ENCODE results near the gene PMP22.

The PMP22 gene

DNA sequence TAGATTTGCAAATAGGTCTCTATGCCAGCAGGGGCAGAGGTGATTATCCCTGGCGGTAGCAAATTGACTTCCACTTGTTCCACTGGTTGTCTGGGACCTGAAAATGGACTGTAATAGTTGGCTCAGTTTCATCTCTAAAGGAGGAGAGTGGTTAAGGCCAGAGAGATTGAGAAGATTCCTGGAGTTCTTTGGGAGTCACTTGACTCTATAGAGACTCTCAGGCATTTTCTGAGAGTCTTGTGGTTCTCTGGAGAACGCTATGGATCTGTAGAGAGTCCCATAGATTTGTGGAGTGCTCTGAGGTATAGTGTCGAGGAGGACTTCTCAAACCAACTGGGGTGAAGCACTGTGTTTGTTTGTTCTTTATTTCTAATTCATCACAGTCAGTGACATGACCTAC lies 8.9 kb upstream of the PMP22 start:
- no peak for DNase-seq (ENCODE audit: low read depth)

DNA sequence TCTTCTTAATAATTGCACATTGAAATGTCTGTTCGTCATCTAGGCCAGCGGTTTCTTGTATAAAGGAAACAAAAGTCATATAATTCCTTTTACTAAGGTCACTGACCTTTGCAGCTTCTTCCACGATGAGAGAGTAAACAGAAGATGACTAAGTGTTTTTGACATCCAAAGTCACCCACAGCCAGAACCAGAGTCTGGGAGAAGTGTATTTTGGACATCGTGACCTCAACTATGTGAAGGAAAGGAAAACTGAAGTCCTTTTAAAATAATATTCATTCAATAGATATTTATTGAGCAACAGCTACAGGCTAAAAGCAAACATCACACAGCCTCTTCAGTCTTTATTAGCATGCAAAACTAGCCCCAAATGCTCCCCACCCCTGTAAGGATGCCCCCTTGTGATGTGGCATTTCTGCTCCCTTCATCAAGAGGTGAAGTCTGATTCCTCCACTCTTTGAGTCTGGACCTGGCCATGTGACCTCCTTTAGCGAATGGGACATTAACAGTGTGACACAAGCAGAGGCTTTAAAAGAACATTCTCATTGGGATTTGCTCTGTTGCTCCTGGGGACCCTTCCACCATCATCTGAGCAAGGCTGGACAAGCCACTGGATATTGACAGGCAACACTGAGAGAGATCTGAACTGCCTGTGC lies 8.1 kb upstream of the PMP22 start:
- DNase-seq (ENCODE audit: low read depth): no peak

DNA sequence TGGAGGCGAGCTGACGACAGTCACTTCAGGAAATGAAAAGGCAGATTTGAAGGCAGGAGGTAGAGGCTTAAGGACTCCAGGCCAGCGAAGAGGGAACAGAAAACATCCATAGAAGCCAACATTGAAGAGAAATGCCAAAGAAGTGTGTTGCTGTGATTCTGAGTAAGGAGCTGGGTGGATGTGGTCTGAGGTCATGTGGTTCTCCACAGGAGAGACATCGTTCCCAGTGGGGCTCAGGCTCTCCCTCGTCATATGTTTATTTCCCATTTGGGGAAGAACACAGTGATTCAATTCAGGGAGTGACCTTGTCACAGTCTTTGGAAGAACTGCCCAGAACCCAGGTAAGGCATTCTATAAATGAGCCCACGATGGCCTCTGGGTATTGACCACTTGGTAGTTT lies 6.6 kb upstream of the PMP22 start:
- no peak for DNase-seq (ENCODE audit: low read depth)

DNA sequence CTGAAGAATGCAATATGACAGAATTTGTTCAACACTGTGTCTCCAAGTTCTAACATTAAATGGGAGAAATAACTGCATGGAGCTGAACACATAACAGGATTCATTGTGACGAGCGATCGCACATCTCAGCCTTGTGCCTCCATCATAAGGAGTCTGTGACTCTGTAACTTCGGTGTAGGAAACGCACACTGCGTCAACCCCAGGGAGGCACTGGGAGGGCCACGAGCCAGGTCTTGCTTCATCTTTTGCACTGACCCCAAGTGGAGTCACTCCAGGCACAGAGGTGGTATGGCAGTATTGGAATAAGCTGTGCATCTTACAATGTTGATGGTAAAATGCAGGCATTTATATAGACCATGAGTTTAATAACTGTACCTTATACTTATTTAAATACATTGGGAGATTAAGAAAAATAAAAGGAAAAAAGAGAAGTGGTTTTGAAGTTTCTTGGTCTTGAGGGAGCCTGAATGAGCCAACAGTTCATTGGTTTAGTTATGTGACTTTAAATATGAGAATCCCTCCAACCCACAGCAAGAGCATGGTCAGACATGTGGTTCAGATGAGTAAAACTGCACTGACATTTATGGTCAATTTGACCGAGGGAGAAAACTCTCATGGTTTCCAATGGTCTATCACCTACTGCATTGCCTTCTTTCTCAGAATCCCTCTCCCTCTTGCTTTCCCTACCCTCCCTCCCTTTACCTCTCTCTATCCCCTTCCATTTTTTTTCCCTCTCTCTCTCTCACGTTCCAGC lies 5.7 kb upstream of the PMP22 start:
- DNase-seq (ENCODE audit: low read depth): no peak

DNA sequence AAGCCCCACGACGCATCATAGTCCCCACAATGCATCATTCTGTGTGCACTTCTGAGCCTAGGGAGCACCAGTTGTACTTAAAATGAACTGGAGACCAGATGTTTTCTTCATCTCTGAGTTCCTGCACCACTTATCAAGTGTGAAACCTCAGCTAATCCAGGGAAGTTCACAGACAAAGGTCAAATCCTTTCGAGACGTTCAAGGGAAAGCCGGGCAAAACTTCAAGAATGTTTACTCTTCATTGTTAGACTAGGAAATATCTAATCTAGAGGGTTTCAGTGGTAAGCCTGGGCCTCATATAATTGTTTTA lies 4.6 kb upstream of the PMP22 start:
- DNase-seq (ENCODE audit: low read depth): no peak

DNA sequence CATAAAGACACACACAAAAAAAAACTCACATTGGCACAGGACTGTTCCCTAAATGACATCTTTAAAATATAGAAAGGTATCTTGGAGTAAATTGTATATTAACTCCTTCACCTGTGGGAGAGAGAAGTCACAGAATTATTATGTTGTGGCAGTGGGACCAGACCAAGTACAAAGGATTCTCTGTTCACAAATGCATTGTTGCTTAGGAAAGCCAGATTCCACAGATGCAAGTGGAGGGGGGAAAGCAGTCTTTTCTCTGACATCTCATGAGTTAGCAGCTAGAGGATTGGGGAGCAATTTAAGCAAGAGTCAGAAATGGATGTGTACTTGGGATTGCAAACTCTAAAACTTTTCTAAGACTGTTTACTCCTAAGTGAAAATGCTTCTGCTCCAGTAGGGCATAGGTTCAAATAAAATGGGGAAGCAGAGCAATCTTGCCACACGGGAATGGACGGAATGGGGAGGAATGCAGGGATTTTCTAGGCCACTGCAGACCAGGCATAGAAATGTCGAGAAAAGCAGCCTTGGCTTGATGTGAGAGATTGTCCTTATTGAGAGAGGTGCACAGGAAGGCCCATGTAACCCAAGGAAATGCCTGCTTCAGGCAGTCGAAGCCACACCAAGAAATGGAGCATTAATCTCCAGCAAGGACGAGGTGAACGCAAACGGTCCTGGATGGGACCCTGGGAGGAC lies 4.1 kb upstream of the PMP22 start:
- DNase-seq (ENCODE audit: low read depth): no peak

DNA sequence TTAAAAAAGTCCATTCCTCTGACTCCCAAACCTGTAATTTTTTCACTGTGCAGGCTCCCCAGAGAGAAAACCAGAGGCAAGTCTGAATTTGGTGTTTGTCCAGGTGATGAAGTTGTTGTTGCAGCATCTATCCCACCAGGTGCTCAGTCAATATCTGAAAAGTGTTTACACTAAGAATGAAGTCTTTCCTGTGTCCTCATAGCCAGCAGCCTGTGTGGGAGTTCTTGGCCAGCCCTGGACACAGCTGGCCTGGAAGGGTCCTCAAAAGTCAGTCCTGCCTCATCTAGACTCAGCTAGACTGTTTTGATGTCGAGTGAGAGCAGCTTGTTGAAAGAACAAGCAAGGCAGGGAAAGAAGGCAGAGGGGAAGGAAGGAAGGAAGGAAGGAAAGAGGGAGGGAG lies 3.3 kb upstream of the PMP22 start:
- DNase-seq (ENCODE audit: low read depth): no peak

DNA sequence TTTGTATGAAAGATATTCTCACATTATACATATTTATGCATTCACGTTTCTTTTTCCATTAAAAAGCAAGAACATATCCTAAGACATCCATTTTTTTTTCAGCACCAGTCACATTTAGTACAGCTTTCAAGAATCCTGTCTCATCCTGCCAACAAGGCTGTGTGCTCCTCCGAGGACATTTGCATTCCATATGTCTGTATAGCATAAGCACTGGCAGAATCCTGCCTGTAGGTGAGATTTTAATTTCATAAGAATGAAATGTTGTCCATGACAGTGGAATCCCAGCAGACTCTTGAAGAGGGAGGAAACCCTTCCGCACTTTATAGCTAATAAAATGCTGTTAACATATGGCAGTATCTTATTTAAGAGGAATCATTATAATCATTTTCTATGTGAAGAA lies 2.9 kb upstream of the PMP22 start:
- DNase-seq (ENCODE audit: low read depth): no peak

DNA sequence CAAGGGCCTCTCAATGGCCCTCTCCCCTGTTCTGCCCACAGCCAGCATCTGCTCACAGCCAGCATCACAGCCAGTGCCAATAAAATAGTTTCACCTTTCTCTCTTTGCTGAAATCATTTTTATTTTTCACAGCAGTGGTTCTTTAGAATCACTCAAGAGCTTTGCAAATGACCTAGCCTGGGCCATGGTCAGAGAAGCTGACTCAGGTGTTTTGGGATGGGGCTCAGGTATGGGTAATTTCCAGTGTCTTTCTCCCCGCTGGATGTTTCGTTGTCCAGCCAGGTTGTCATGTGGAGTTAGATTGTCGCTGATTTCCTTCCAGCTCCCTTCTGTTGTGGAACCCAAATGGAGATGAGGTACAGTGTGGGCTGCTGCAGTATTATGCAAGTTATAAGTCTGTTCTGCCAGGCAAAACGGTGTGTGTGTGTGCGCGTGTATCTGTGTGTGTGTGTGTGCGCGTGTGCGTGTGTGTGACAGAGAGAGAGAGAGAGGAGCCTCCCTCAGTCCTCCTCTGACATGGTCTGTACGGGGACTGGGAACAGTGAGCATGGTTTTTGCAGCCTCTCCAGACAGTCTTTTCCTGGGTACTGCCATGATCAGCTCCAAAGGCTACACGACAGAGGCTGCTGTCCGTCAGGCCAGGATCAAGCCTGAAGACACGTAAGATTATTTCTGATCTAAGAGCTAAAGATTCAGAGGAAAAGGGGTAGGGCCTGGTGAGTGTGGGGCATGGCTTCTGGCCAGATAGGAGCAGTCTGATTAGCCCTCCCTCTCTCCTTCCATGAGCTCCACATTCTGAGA lies 1.4 kb upstream of the PMP22 start:
- DNase-seq (ENCODE audit: low read depth): no peak

DNA sequence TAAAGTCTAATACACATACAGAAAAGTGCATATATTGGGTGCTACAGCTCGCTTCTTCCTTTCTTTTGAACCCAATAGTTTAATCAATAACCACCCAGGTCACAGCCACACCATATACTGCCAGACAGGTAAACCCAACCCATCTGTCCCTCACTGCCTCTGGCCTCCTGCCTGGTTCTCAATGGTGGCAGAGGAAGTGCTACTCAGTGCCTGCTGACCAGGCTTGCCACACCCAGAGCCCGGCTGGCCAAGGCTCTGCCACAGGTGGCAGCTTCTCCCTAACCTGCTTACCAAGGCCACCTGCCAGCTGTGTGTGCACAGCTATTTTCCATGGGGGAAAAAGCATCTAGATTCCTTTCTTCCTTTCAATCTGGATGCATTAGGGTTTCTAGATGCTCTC lies 584 bp downstream of the PMP22 start:
- no peak for DNase-seq (ENCODE audit: low read depth)

DNA sequence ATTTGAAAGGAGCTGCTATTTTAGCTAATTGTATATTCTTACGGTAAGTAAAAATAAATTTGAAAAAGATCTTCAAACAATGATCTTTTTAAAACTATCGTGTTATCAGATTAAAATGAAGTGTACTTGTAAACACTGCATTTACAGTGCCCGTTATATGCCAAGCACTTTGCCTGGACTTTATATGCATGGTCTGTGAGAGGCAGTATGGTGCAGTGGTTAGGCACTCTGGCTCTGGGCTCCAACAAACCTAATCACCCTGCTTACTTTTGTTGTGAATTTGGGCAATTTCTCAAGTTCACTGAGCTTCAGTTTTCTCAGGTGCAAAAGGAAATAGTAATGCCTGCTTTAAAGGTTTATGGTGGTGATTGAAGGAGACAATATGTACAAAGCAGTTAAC lies 1.4 kb downstream of the PMP22 start:
- DNase-seq (ENCODE audit: low read depth): no peak

DNA sequence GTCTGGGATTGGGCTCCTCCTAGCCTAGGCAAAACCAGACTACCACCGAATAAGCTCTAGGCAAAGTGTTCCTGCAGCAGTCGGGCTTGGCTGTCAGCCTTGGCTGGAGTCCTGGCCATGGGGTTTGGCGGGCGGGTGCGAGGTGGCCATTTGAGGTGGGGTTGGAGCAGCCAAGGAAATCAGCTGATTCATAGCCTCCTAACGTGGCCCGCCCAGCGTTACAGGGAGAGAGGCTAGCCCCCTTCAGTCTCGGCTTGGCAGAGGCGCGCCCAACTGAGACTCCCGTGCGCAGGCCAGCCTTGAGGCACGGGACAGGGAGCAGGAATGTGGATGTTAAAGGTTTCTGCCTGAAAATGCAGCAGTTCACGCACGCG lies 1.9 kb downstream of the PMP22 start:
- DNase-seq (ENCODE audit: low read depth): no peak

DNA sequence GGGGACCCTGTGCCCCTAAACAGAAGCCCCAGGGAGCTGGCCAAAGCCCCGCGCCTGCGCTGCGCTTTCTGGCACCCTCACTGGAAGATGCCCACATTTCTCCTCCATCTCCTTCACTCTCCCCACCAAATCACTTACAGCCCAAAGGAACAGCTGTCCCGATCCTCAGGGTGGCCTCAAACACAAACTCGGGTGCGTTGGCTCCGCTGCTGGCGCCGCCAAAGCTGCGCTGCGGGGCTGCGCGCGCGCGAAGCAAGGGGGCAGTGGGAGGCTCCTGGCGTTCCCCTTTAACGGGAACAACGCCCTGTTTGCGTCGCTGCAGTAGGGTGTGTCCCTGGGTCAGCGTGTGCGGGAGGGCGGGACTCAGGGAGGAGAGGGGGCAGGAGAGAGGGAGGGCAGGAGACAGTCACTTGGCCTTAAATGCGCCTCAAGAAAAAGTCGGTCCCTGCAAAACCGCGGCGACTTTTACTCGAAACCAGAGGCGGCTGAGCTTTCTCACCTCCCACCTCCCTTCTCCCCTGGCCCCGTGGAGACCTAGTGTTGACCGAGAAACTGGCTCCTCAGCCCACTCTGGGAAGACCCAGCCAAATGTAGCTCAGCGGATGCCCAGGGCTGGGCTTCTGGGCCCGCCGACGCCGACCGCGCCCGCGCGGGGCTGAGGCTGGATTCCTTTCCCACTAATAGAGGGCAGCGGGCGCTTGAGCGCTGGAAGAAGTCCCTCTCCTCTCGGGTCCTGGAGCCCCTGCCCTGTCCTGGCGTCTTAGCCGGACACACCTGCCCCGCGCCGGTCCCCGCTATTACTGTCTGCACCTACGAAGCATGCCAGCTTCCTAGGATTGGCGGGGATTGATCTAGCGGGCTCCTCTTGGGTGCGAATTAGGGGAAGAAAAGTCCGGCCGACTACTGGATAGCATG lies 2.6 kb downstream of the PMP22 start:
- DNase-seq (ENCODE audit: low read depth): no peak

DNA sequence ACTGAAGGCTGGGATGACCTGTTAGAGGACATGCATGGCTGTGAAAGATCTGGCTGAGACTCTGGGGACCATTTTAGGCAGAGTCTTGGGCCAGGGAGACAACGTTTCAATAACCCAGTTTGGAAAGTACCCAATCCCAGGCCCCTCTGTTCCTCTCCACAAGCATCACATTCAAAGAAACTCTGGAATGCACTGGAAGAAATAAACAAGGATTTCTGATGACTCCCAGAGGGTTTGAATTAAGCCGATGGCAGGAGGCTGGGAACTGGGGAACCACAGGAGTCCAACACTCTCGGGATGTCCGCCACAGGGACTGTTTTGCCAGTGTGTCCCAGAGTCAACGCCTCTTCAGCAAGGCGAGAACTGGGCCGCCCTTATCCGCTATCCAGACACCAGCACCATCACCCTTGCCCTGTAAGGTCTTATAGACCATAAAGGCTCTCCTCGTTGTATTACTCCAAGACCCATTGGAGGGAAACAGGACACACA lies 3.3 kb downstream of the PMP22 start:
- DNase-seq (ENCODE audit: low read depth): no peak

DNA sequence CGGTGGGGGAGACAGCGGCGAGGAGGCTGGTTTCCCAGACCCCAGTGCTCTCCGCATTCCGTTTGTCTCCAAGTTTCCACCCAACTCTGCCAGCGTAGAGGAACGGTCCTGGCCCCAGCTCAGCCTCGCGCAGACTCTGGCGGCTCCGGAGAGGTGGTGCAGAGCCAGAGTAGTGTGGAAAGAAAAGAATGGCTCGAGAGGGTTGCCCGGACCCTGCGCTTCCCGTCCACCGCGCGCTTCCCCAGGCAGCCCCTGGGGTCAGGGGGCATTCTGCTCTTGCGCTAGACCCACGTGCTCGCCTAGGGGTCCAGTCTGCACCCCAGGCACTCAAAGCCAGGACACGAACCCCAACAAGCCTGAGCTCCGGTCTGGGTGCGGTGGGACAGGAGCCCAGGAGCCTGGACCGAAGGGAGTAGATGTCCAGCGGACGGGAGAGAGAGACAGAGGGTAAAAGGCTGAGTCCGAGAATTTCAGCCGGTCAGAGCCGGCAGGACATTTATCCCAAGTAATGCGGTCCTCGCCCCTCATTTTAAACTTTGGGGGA lies 3.8 kb downstream of the PMP22 start:
- no peak for DNase-seq (ENCODE audit: low read depth)

DNA sequence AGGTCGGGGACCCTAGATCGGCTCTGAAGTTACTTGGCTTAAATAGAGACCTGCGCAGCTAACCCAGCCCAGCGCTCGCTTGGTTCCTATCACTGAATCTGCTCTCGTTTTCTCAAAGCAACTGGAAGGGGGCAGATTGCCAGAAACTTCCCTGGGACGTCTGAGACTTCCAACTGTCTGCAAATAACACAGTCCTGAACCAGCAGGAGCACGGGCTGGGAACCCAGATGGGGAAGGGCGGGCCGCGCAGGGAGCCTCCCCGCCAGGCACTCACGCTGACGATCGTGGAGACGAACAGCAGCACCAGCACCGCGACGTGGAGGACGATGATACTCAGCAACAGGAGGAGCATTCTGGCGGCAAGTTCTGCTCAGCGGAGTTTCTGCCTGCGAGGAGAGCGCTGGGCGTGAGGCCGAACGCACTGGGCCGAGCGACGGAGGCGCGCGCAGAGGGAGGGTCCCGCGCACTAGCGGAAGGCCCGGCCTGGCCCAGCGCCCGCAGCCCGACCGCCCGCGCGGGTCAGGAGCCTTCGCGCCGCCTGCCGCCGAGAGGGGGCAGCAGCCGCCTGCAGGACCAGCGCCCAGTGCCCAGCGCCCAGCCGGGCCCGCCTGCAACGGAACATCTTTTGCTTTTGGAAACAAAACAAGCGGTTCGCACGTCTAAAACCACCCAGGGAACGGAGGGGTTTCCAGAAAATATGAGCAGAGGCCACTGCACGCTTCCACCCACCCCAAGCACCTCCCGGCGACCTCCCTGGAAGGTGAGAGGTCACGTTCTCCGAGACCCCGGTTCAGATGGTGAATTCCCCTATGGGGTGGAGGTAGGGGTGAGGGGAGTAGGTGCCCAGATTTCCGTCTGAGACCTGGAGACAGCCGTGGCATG lies 4.5 kb downstream of the PMP22 start:
- DNase-seq (ENCODE audit: low read depth): no peak

DNA sequence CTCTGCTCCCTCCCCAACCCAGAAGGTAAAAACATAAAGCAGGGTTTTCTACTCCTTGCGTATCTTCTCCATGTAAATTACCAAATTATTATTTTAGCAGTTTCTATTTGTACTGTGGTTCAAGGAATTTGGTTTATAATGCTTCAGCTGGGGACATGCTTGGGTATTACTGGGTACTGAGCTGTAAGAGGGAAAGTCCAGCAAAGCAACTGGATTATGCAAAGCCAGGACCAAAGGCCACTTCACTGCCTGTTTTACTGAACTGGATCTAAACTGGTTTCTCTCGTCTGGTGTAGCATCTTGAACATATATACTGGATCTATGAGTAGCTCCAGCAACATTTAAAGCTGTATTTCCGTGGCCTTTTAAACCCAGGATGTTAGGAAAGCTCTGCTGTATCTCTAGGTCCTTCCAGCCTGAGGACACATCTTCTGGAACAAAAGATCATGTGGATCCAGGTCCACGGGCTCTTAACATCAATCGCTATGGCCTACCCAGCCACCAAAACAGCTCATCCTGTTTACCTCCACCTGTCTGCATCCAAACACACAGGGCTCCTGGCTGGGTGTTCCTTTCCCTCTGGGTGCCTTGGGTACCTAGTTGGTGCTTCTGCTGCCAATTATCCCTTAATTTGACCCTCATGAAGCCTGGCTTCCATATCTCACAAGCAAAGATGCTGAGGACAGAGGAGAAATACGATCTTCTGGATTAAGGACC lies 7.2 kb downstream of the PMP22 start:
- no peak for DNase-seq (ENCODE audit: low read depth)

DNA sequence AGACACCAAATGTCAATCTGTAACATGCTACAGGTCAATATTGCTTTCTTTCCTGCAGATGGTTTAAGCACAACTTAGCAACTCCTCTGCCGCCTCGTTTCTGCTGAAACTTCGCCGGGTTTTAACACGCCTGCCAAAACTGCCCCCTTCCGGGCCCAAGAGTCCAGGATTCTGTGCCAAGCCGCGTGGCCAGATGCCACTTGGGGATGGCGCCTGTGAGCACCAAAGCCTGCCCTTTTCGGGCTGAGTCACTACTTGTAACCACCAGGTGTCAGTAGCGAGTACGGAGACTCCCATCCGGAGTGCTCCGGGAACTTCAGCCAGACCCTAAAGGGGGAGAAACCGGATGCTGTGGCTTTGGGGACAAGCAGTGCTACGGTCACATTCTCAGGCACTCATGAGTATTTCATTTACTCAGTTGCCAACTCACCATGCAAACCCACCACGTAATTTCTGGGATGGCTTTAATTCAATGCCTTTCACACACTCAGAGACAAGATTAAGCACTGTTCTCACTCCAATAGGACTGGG lies 7.8 kb downstream of the PMP22 start:
- peak; percentile 19 for DNase-seq (ENCODE audit: low read depth)

DNA sequence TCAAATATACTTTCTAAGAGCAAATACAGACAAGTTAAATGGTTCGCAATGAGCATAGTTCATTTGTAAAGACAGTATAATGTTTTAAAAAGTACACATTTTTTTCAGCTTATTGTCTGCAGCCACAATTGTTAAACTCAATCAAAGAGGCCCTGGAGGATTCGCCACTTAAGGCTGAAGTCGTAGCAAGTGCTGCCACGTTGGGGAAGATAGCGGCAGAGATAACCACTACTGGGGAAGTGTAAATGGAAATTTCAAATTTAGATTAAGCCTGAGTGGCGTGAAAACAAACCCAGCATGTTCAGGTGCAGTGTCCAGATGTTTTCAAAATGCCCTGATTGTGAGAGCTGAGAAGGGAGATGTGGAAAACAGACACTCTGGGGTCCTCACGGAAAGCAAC lies 8.4 kb downstream of the PMP22 start:
- DNase-seq (ENCODE audit: low read depth): no peak
